ENCODE results near the gene ERAS.

DNA sequence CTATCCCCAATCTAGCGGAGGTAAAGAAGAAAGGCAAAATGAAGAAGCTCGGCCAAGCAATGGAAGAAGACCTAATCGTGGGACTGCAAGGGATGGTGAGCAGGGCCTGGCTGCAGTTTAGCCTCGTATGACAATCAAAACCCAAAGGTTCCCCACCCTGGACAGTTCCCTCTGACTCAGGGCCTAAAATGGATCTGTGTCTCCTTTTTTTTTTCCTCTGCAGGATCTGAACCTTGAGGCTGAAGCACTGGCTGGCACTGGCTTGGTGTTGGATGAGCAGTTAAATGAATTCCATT lies 23.5 kb upstream of the ERAS start:
- TF ChIP-seq, protein P1, sequence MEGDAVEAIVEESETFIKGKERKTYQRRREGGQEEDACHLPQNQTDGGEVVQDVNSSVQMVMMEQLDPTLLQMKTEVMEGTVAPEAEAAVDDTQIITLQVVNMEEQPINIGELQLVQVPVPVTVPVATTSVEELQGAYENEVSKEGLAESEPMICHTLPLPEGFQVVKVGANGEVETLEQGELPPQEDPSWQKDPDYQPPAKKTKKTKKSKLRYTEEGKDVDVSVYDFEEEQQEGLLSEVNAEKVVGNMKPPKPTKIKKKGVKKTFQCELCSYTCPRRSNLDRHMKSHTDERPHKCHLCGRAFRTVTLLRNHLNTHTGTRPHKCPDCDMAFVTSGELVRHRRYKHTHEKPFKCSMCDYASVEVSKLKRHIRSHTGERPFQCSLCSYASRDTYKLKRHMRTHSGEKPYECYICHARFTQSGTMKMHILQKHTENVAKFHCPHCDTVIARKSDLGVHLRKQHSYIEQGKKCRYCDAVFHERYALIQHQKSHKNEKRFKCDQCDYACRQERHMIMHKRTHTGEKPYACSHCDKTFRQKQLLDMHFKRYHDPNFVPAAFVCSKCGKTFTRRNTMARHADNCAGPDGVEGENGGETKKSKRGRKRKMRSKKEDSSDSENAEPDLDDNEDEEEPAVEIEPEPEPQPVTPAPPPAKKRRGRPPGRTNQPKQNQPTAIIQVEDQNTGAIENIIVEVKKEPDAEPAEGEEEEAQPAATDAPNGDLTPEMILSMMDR (conservative IDR thresholded peaks at IDR 0.05; ENCODE audit: low read length): no peak
- no peak for TF ChIP-seq EZH2phosphoT487 (IDR thresholded peaks at IDR 0.05; ENCODE audit: borderline replicate concordance, low read depth, low read length)
